Kidney (tissue), 14 donors: ENCODE results near the gene KIAA0825. TPM values are rescaled to one million over a fixed set of nuclear protein-coding genes. Genes with fewer than 3 reads are reported as not detected.

ENCODE experiments used
- DNase-seq, 5 donors: peaks; one replicate each; pipeline ENCODE4 v3.0.0-alpha.2; 2013 to 2020
- FAIRE-seq: peaks from 2 replicates; lab custom pipeline; 2012; peaks lifted over from hg19 to GRCh38; lab: Jason Lieb, UNC
- H3K27ac ChIP-seq, 2 donors: one replicate each; pipeline ENCODE4 v1.7.0; 2013; ENCODE audit warnings: low read depth in 2 of 2, low read length in 2 of 2, inconsistent platforms in 1 of 2
- H3K27me3 ChIP-seq: one replicate; pipeline ENCODE4 v1.7.1; 2013; ENCODE audit warnings: low read length, inconsistent platforms; ENCODE audit not compliant: control insufficient read depth, insufficient read depth
- H3K36me3 ChIP-seq, 3 donors: one replicate each; pipeline versions ENCODE4 v1.7.0 to v1.7.1; 2013; ENCODE audit warnings: low read length in 3 of 3, control low read depth in 1 of 3, inconsistent platforms in 1 of 3; ENCODE audit not compliant: insufficient read depth in 3 of 3, control insufficient read depth in 2 of 3
- H3K4me1 ChIP-seq, 3 donors: one replicate each; pipeline versions ENCODE4 v1.7.0 to v1.7.1; 2013; ENCODE audit warnings: low read length in 3 of 3, inconsistent platforms in 1 of 3, low read depth in 1 of 3; ENCODE audit not compliant: control insufficient read depth in 2 of 3, insufficient read depth in 2 of 3
- H3K4me3 ChIP-seq, 3 donors: one replicate each; pipeline versions ENCODE4 v1.7.0 to v1.8.1; 2013; ENCODE audit warnings: low read length in 3 of 3, control low read depth in 1 of 3, inconsistent platforms in 1 of 3
- H3K9ac ChIP-seq, 3 donors: one replicate each; pipeline versions ENCODE4 v1.7.0 to v1.7.1; 2013; ENCODE audit warnings: low read length in 3 of 3, control low read depth in 1 of 3, inconsistent platforms in 1 of 3
- H3K9me3 ChIP-seq, 3 donors: one replicate each; pipeline versions ENCODE4 v1.7.0 to v1.7.1; 2013; ENCODE audit warnings: low read length in 3 of 3, control low read depth in 1 of 3, inconsistent platforms in 1 of 3; ENCODE audit not compliant: control insufficient read depth in 2 of 3, insufficient read depth in 1 of 3
- CTCF ChIP-seq: IDR thresholded peaks from 3 replicates; pipeline ENCODE4 v1.5.1; 2012; ENCODE audit warnings: mild to moderate bottlenecking, moderate library complexity, borderline replicate concordance; ENCODE audit not compliant: insufficient read depth; ENCODE audit errors: extremely low read depth
- intact Hi-C: fragments of 100-400 bp; cut with DNase I; formaldehyde crosslinking; loops from one replicate; pipeline ENCODE4 v1.11.1; 2022
- polyA plus RNA-seq: library from polyadenylated mRNA; stranded (reverse); fragments of 350-450 nt; fragmentation: Illumina TruSeq; extraction: RNeasy Lipid Tissue Mini Kit (QIAGEN cat#74804); gene quantifications from one replicate; pipeline ENCODE4 v1.2.3, GENCODE V29; 2014; ENCODE audit warnings: low read depth, low replicate concordance; ENCODE audit not compliant: insufficient read depth
- total RNA-seq: library from RNA; stranded (reverse); fragmentation: NEBNext Ultra II Directional; extraction: Animal tissue kit (Norgen Biotek cat#: 25700); gene quantifications from one replicate; pipeline ENCODE4 v1.2.1, GENCODE V29; 2021
- donor health status: control.
- donor health status: control.
- donor health status: control.
- donor health status: control.
- donor health status: control.
- donor health status: DM: yes; HTN: yes; CAD: no.
- donor health status: Normal renal cell carcinoma (clear cell type).

The KIAA0825 gene
- total and polyA plus RNA-seq, 2 donors from 2014 or later, result 0.80 to 5.4 TPM

- H3K36me3 ChIP-seq, result no peaks in the 10 kb centered on the region
- no peak overlapping the region for H3K27ac ChIP-seq
- TF ChIP-seq CTCF, result no peak
- no peaks in the 10 kb centered on the region for H3K9me3 ChIP-seq
- no peak overlapping the region for H3K9ac ChIP-seq
- H3K27me3 ChIP-seq, result no peaks in the 10 kb centered on the region
- no peak overlapping the region for H3K4me3 ChIP-seq
- intact Hi-C loops, result no loop called here
- FAIRE-seq (no peak), DNase-seq (no peak)
- H3K4me1 ChIP-seq, result no peaks in the 10 kb centered on the region
Observed at GRCh38 chr5:94467346-94467953, 151.0 kb downstream of the KIAA0825 start.

- H3K9ac ChIP-seq, result no peak overlapping the region
- no peaks in the 10 kb centered on the region for H3K36me3 ChIP-seq
- no peaks in the 10 kb centered on the region for H3K27me3 ChIP-seq
- no peaks in the 10 kb centered on the region for H3K4me1 ChIP-seq
- H3K4me3 ChIP-seq, result no peak overlapping the region
- intact Hi-C loops, result no loop called here
- FAIRE-seq, result no peak
- H3K9me3 ChIP-seq, result no peaks in the 10 kb centered on the region
- DNase-seq, result no peak
- TF ChIP-seq CTCF, result no peak
- H3K27ac ChIP-seq, result no peak overlapping the region
Observed at GRCh38 chr5:94463739-94464138, 154.7 kb downstream of the KIAA0825 start.

GRCh38 chr5:94461131-94461530 is 157.3 kb downstream of the KIAA0825 start:
- intact Hi-C loops, result no loop called here
- FAIRE-seq, result no peak

More at GRCh38 chr5:94461131-94461530, 157.3 kb downstream of the KIAA0825 start:
- Histone ChIP-seq H3K9me3 (no peaks in the 10 kb centered on the region), H3K27ac (no peak overlapping the region), H3K4me1 (no peaks in the 10 kb centered on the region), H3K9ac (no peak overlapping the region), H3K36me3 (no peaks in the 10 kb centered on the region), H3K27me3 (no peaks in the 10 kb centered on the region), H3K4me3 (no peak overlapping the region)
- no peak for TF ChIP-seq CTCF
- DNase-seq, result no peak
